ENCODE results near the gene CRACDL.

CRACDL gene

DNA sequence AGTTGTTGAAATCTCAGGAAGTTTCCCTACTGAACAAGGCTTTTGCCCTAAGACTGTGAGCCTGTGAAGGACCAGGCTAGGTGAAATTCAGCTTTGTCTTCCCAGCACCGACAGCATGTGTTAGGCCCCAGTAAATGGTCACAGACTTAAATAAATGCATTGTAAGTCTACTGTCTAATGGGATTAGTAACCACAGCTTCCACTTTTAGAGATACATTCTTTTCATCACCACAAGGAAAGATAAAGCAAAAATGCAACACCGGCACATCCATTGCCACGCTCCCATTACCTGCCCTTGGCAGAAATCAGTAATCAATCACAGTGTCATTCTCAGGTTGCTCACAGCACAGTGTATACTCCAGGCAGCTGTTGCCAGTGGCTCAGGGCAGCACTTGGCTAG is 59.3 kb downstream of the CRACDL start:
- POLR2A ChIA-PET, result no interaction called here
- TF ChIP-seq ZNF384 (IDR thresholded peaks at IDR 0.05), result no peak
- TF ChIP-seq TARDBP (IDR thresholded peaks at IDR 0.05), result no peak
- no peak for TF ChIP-seq SUZ12 (IDR thresholded peaks at IDR 0.05)
- no peak for TF ChIP-seq ELF4 (IDR thresholded peaks at IDR 0.05)
- no peak for TF ChIP-seq NFRKB (IDR thresholded peaks at IDR 0.05)
- no peak for TF ChIP-seq L3MBTL2 (conservative IDR thresholded peaks at IDR 0.05)
- TF ChIP-seq ARNT (IDR thresholded peaks at IDR 0.05), result no peak
- no peak for TF ChIP-seq FOXK2 (IDR thresholded peaks at IDR 0.05)
- no peak for TF ChIP-seq LEF1 (IDR thresholded peaks at IDR 0.05; ENCODE audit: borderline replicate concordance)
- no peak for TF ChIP-seq BHLHE40 (IDR thresholded peaks at IDR 0.05; ENCODE audit: borderline replicate concordance)
- TF ChIP-seq SP1 (IDR thresholded peaks at IDR 0.05), result no peak
- TF ChIP-seq CTBP1 (IDR thresholded peaks at IDR 0.05; ENCODE audit: borderline replicate concordance), result no peak
- no peak for TF ChIP-seq FOXA1 (IDR thresholded peaks at IDR 0.05)
- TF ChIP-seq FOXM1 (IDR thresholded peaks at IDR 0.05; ENCODE audit: borderline replicate concordance), result no peak
- TF ChIP-seq HDGF (IDR thresholded peaks at IDR 0.05; ENCODE audit: borderline replicate concordance), result no peak
- TF ChIP-seq, protein P1, sequence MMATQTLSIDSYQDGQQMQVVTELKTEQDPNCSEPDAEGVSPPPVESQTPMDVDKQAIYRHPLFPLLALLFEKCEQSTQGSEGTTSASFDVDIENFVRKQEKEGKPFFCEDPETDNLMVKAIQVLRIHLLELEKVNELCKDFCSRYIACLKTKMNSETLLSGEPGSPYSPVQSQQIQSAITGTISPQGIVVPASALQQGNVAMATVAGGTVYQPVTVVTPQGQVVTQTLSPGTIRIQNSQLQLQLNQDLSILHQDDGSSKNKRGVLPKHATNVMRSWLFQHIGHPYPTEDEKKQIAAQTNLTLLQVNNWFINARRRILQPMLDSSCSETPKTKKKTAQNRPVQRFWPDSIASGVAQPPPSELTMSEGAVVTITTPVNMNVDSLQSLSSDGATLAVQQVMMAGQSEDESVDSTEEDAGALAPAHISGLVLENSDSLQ (IDR thresholded peaks at IDR 0.05), result no peak
- DNase-seq (ENCODE audit: extremely low spot score), result peak; percentile 2
- CTCF ChIA-PET, result no interaction called here

DNA sequence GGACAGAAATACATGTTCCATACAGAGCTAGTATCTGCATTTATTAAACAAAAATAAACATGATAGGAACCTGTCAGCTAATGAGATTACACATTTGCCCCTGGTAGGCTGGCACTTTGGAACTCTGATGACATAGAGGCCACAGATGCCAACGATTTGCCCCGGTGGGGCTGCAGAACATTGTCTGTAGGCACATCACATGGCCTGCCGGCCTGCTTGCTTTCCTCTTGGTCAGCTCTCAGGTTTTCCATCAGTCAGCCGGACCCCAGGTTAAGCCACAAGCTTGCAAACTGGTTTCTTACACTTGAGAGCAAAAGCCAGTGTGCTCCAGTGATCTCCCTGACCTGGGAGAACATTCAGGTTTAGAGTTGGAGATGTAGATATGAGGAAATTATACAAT is 60.3 kb downstream of the CRACDL start:
- peak; percentile 1 for DNase-seq (ENCODE audit: extremely low spot score)
- no peak for TF ChIP-seq FOXK2 (IDR thresholded peaks at IDR 0.05)
- TF ChIP-seq ZNF384 (IDR thresholded peaks at IDR 0.05), result no peak
- no peak for TF ChIP-seq ELF4 (IDR thresholded peaks at IDR 0.05)
- TF ChIP-seq NFRKB (IDR thresholded peaks at IDR 0.05), result no peak
- CTCF ChIA-PET, result no interaction called here
- POLR2A ChIA-PET, result no interaction called here

- ChIA-PET POLR2A (no interaction called here), CTCF (no interaction called here)
- TF ChIP-seq ZNF384 (IDR thresholded peaks at IDR 0.05) (no peak), BHLHE40 (IDR thresholded peaks at IDR 0.05; ENCODE audit: borderline replicate concordance) (no peak), HDGF (IDR thresholded peaks at IDR 0.05; ENCODE audit: borderline replicate concordance) (no peak), ELF4 (IDR thresholded peaks at IDR 0.05) (no peak), ARNT (IDR thresholded peaks at IDR 0.05) (no peak), TARDBP (IDR thresholded peaks at IDR 0.05) (no peak), L3MBTL2 (conservative IDR thresholded peaks at IDR 0.05) (no peak), LEF1 (IDR thresholded peaks at IDR 0.05; ENCODE audit: borderline replicate concordance) (no peak), FOXA1 (IDR thresholded peaks at IDR 0.05) (no peak), SP1 (IDR thresholded peaks at IDR 0.05) (no peak), CTBP1 (IDR thresholded peaks at IDR 0.05; ENCODE audit: borderline replicate concordance) (no peak), FOXM1 (IDR thresholded peaks at IDR 0.05; ENCODE audit: borderline replicate concordance) (no peak), SUZ12 (IDR thresholded peaks at IDR 0.05) (no peak), FOXK2 (IDR thresholded peaks at IDR 0.05) (no peak), NFRKB (IDR thresholded peaks at IDR 0.05) (no peak)
- TF ChIP-seq, protein P1 (IDR thresholded peaks at IDR 0.05), result no peak
- peak; percentile 2 for DNase-seq (ENCODE audit: extremely low spot score)
Measured at GRCh38 chr2:98875081-98875728, 60.8 kb downstream of the CRACDL start.

DNA sequence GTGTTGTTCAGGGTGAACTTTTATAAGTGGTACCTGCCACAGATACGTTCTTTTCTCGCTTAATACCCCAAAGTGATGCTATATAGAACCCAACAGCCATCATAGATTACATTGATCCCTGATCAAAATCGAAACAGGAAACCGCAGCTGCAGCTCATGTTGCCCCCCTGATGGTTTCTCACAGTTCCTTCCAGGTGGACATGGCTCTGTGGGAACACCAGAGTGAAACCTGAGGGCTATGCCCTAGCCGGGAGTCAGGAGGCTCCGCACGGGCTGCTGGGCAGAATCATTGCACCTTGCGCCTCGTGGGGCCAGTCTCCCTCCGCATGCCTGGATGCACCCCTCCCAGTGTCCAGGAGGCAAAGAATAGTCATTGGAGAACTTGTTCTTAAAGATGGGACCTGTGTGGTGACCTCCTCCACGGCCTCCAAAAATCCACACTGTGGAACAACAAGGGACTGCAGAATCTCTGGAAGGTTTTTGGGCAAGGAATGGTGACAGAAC is 61.8 kb downstream of the CRACDL start:
- ChIA-PET CTCF (no interaction called here), POLR2A (no interaction called here)
- DNase-seq (ENCODE audit: extremely low spot score), result peak; percentile 1
- TF ChIP-seq NFRKB (IDR thresholded peaks at IDR 0.05), result no peak
- TF ChIP-seq BHLHE40 (IDR thresholded peaks at IDR 0.05; ENCODE audit: borderline replicate concordance), result no peak
- TF ChIP-seq FOXM1 (IDR thresholded peaks at IDR 0.05; ENCODE audit: borderline replicate concordance), result no peak
- no peak for TF ChIP-seq FOXK2 (IDR thresholded peaks at IDR 0.05)
- TF ChIP-seq CTBP1 (IDR thresholded peaks at IDR 0.05; ENCODE audit: borderline replicate concordance), result no peak
- TF ChIP-seq FOXA1 (IDR thresholded peaks at IDR 0.05), result no peak
- TF ChIP-seq, protein P1 (IDR thresholded peaks at IDR 0.05), result no peak
- TF ChIP-seq TARDBP (IDR thresholded peaks at IDR 0.05), result no peak
- TF ChIP-seq ELF4 (IDR thresholded peaks at IDR 0.05), result no peak
- no peak for TF ChIP-seq L3MBTL2 (conservative IDR thresholded peaks at IDR 0.05)
- no peak for TF ChIP-seq HDGF (IDR thresholded peaks at IDR 0.05; ENCODE audit: borderline replicate concordance)
- TF ChIP-seq LEF1 (IDR thresholded peaks at IDR 0.05; ENCODE audit: borderline replicate concordance), result no peak
- TF ChIP-seq SUZ12 (IDR thresholded peaks at IDR 0.05), result no peak
- TF ChIP-seq ZNF384 (IDR thresholded peaks at IDR 0.05), result no peak

- POLR2A ChIA-PET, result no interaction called here
- TF ChIP-seq SP1 (IDR thresholded peaks at IDR 0.05) (no peak), NFRKB (IDR thresholded peaks at IDR 0.05) (no peak), BHLHE40 (IDR thresholded peaks at IDR 0.05; ENCODE audit: borderline replicate concordance) (no peak), SUZ12 (IDR thresholded peaks at IDR 0.05) (no peak), FOXM1 (IDR thresholded peaks at IDR 0.05; ENCODE audit: borderline replicate concordance) (no peak), ZNF384 (IDR thresholded peaks at IDR 0.05) (no peak), FOXA1 (IDR thresholded peaks at IDR 0.05) (no peak), CTBP1 (IDR thresholded peaks at IDR 0.05; ENCODE audit: borderline replicate concordance) (no peak), HDGF (IDR thresholded peaks at IDR 0.05; ENCODE audit: borderline replicate concordance) (no peak), FOXK2 (IDR thresholded peaks at IDR 0.05) (no peak), ELF4 (IDR thresholded peaks at IDR 0.05) (no peak), L3MBTL2 (conservative IDR thresholded peaks at IDR 0.05) (no peak), ARNT (IDR thresholded peaks at IDR 0.05) (no peak), LEF1 (IDR thresholded peaks at IDR 0.05; ENCODE audit: borderline replicate concordance) (no peak), TARDBP (IDR thresholded peaks at IDR 0.05) (no peak)
- TF ChIP-seq, protein P1 (IDR thresholded peaks at IDR 0.05), result no peak
- CTCF ChIA-PET, result interaction anchor here (0.6 kb wide), 1 partner anchor 1000 kb away, joined by 5 read pairs; no protein-coding TSS in a partner anchor
- DNase-seq (ENCODE audit: extremely low spot score), result no peak
Measured at GRCh38 chr2:98872526-98872925, 63.5 kb downstream of the CRACDL start.

Measured in HEK293T (cell line).